GM18909 (cell line): ENCODE measurements around the gene CRY1.
"Not testable (repeated sequence)": the region's sequence is repeated elsewhere in the genome, so short reads cannot be mapped to it uniquely, and the experiment has no call there.

Experiments
- ATAC-seq: cut with Tn5 transposase; IDR thresholded peaks from one replicate; pipeline ENCODE4 v1.9.1; 2021; ENCODE audit warnings: mild to moderate bottlenecking; ENCODE audit not compliant: unreplicated experiment, poor library complexity

Gene CRY1

DNA sequence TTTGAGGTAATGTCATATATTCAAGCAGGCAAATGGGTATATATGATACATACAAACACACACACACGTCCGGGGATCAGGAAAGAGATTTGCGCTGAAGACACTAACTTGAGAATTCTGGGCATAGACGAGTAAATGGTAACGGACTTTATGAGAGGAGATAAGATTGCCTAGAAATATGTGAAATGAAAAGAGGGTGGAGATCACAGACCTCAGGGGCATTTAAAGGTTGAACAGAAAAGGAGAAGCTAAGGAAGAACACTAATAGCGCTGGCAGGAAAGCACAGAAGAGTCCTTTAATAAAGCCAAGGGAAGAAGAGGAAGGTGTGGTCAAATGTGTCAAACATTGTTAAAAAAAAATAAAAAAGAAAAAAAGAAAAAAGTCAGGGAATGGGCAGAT lies 13.1 kb downstream of the CRY1 start:
- ATAC-seq, result no peak

DNA sequence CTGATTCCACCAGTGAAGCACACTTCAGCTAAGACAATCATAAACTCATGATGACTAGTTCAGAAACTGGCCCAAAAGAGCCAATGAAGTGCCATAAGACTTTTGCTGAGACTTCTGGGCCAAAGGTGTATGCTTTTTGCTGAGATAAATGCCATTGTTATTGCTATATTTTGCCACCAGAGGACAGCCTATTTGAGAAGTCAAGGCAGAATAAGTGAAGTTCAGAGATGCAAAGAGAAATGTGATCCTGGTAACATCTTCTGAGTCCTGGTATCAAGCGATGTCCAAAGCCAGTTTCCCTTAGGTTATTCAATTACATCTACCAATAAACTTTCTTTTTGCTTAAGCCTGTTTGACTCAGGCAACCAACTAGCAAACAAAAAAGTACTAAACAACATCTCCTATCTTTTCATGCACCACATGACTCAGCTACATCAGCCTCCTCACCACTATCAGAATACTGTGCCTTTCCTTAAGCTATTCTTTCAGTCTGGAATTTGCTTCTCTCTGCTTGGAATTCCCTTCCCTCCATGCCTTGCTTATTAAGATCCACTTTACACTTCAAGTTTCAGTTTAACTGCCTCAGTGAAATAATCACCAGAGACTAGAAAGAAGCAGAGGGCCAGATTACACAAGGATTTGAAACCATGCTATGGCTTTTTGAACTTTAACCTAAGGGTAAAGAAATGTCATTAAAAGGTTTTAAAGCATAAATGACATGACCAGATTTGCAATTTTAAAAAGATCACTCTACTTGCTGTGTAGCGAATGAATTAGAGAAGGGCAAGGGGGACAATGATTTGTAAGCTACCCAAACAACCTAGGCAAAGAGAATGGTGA lies 14.0 kb downstream of the CRY1 start:
- no peak for ATAC-seq

DNA sequence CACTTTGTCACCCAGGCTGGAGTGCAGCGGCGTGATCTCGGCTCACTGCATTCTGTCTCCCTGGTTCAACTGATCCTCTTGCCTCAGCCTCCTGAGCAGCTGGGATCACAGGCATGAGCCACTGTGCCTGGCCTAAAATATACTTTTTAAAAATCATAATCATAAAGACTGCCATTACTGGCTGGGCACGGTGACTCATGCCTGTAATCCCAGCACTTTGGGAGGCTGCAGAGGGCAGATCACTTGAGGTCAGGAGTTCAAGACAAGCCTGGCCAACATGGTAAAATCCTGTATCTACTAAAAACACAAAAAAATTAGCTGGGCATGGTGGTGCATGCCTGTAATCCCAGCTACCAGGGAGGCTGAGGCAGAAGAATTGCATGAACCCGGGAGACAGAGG lies 20.1 kb downstream of the CRY1 start:
- ATAC-seq, result not testable (repeated sequence)

DNA sequence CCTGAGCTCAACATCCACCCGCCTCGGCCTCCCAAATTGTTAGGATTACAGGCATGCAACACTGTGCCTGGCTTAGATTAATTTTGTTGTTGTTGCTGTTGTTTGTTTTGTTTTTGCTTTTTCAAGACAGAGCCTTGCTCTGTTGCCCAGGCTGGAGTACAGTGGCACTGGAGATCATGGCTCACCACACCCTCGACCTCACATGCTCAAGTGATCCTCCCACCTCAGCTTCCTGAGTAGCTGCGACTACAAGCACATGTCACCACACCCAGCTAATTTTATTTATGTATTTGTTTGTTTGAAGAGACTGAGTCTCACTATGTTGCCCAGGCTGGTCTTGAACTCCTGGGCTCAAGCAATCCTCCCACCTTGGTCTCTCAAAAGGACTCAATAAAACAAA lies 26.7 kb downstream of the CRY1 start:
- ATAC-seq, result no peak

DNA sequence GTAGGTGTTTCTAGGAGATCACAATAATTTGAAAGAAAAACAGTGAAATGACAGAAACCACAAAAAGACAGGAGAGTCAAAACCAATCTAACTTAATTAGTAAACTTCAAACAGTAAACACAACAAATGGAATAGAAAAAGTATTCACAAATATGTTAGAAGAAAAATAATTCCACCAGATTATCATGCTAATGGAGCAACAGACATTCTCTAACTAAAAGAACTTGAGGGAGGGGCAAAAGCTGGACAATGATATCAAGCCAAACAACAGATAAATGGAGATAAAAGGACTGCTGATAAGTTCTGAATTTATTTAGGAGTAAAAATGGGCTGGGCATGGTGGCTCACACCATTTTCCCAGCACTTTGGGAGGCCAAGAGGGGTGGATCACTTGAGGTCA lies 28.7 kb downstream of the CRY1 start:
- no peak for ATAC-seq

DNA sequence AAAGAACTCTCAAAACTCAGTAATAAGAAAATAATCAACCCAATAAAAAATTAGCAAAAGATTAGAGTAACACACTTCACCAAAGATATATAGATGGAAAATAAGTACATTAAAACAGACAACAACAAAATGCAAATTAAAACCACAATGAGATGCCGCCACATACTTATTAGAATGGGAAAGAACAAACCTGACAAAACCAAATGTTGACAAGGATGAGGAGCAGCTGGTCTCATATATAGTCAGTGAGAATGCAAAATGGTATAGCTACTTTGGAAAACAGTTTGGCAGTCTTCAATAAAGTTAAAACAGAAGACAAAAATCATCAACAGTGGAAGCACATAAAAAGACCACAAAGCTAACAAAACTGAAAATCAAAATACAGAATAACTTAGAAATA lies 29.1 kb downstream of the CRY1 start:
- no peak for ATAC-seq

DNA sequence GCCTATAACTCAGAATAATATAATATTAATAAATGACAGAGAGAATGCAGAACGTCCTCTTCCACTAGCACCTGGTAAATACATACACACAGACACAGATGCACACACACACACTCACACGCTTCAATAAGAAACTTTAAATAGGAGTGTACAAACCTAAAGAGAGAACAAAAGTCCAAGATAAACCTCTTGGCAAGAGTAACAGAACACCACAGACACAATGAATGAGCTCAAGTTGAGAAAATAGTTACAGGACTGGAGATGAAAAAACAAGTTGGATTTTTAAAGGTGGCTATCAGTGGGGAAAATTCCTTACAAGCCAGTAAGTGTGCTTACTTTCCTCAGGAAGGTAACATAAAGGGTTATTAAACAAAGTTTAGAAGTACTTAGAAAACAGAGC lies 35.2 kb downstream of the CRY1 start:
- no peak for ATAC-seq

DNA sequence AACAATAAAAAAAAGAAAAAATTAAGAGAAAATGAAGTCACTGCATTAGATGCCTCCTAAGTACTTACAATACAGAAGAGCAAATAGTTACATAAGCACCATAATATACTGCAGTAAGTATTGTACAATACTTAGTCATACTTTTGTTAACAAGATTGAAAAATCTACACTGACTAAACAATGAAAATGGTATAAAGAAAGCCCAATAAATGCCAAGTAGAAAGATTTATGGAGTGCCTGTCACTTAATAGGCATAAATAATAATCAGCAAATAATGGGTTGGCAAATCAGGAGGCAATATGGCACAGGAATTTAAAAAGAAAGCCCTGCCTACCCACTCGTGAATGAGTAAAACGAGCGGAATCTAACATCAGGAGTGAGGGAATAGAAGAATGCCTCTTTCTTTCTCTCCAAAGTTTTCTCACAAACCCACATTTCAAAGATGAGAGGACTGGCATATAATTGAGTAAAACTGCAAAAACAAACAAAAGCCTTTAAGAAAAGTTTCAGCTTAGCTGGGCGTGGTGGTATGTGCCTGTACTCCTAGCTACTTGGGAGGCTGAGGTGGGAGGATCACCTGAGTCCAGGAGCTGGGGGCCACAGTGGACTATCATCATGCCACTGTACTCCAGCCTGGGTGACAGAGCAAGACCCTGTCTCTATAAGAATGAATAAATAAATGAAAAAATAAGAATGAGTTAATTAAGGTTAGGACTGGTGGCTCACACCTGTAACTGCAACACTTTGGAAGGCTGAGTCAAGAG lies 36.1 kb downstream of the CRY1 start:
- no peak for ATAC-seq

DNA sequence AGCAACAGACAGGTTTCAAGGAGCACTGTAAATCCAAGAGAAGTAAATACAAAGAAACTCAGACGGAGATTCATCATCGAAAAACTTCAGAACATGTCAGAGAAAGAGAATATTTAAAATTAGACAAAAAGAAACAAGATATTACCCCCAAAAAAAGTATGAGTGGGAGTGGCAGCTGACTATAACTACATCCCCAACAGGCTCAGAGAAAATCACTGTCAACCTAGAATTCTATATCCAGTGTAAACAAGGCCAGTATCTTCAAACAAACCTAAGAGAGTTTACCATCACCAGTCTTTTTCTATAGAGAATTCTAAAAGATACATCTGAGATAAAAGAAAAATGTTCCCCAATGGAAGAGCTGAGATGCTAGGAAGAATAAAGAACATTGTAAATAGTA lies 39.6 kb downstream of the CRY1 start:
- ATAC-seq, result no peak

DNA sequence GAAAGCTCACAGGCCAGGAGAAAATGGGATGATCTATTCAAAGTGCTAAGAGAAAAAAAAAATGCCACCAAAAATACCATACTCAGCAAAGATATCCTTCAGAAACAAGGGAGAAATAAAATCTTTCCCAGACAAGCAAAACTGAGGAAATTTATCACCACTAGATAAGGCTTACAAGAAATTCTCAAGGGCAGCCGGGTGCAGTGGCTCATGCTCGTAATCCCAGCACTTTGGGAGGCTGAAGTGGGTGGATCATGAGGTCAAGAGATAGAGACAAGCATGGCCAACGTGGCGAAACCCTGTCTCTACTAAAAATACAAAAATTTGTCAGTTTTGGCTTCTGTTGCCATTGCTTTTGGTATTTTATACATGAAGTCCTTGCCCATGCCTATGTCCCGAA lies 48.2 kb downstream of the CRY1 start:
- no peak for ATAC-seq

DNA sequence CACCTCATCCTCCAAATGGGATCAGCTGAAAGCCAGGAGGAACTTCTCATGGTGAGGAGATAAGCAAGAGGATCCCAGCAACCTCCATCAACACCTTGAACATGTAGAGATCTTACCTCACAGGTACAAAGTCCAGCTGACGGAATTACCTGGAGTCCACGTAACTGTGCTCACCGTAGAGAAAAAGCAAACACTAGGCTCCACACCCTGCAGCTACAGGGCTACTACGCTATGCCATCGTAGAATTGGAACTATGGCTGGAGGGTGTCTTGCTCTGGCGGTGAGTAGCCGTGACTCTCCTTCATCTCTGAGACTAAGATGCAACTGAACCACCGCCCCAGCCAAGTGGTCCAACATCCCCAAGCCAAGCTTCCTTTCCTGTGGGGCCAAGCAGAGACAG lies 50.5 kb downstream of the CRY1 start:
- ATAC-seq, result no peak

DNA sequence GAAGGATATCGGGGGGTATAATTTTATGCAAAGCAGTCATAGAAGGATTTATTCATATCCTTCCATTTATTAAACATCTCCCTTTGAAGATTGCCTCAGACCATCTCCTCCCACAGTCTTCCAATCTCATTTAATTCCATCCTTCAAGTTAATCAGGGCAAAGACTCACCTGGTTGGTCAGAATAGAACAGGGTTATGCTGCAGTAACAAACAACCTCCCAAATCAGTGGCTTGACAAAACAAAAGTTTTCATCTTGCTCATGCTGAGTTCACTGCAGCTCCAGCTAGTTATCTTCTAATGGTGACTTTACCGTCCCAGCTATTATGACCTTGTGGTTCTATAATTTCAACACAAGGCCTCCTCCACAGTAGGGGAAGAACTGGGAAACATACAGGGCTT lies 57.6 kb downstream of the CRY1 start:
- no peak for ATAC-seq

DNA sequence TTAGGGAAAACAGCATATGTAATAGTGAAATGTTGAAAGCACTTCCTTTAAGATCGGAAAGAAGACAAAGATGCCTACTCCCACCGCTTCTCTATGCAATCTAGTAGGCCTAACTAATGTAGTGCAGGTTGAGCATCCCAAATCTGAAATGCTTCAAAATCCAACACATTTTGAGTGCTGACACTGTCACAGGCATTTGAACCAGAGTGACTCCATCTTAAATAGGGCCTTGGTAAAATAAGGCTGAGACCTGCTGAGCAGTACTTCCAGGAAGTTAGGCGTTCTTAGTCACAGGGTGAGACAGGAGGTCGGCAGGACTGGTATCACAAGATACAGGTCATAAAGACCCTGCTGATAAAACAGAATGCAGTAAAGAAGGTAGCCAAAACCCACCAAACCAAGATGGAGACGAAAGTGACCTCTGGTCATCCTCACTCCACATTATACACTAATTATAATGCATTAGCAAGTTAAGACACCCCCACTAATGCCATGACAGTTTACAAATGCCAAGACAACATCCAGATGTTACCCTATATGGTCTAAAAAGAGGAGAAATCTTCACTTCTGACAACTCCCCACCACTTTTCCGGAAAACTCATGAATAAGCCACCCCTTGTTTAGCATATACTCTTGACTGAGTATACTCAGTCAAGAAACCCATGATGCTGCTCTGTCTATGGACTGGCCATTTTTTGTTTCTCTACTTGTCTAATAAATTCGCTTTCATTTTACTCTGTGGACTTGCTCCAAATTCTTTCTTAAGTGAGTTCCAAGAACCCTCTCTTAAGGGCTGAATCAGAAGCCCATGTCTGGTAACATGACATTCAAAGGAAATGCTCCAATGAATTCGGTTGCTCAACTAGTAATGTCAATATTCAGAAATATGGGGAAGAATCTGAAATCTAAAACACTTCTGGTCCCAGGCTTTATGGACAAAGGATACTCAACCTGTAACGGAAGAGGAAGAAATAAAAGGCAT lies 59.3 kb downstream of the CRY1 start:
- ATAC-seq, result no peak

DNA sequence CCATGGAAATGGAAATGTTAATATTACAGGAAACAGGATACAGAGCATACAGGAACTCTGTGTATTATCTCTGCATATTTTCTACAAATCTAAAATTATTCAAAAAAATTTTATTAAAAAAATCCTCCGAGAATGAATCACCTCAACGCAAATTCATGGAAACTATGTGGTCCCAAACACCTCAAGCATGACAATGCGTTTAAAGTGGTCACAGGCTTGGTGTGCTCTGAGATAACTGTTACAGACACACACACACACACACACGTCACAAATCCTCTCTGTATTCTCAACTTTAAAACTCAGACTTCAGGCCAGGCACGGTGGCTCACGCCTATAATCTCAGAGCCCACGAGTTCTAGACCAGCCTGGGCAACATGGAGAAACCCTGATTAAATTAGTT lies 61.1 kb downstream of the CRY1 start:
- ATAC-seq, result no peak

DNA sequence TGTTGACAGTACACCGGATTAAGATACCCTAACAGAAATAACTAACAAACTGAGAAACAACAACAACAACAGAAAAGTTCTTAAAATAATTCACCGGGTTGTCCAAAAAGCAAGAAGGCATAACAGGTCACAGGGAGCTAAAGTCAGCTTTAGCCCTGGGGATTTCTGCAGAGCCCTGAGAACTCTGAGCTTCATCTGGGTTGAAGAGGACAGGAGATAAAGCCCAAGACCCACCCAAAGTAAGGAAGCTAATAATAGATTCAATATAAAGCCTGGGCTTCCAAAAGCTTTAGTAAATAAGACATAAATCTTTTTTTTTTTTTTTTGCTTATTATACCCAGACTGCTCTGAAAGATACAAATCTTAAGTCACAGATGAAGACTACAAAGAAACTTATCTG lies 62.3 kb downstream of the CRY1 start:
- no peak for ATAC-seq

DNA sequence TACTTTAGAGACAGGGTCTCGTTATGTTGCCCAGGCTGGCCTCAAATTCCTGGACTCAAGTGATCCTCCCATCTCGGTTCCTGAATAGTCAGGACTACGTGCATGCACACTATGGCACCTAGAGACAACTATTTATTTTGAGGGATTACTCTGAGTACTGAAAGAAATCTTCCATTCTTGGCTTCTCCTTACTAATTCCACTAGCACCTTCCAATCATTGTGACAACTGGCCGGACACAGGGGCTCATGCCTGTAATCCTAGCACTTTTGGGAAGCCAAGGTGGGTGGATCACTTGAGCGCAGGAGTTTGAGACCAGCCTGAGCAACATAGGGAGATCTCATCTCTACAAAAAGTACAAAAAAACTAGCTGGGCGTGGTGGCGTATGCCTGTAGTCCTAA lies 64.3 kb downstream of the CRY1 start:
- no peak for ATAC-seq

DNA sequence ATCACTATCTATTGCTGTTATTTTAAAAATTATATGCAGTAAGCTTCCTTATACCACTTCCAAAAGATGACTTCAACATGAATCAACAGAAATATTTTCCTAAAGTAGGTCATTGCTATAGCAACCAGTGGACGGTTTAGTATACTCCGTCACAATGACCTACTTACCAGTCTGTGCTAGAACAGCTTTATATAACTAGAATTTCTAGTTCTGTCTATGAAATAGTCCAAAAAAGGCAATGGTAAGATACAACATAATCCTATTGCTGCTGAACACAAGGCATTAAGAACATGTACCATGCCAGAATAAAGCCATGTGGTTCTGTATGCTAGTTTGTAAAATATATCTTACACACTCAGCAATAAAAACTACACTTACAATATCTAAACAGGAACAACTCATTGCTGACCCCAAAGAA lies 65.7 kb downstream of the CRY1 start:
- no peak for ATAC-seq

DNA sequence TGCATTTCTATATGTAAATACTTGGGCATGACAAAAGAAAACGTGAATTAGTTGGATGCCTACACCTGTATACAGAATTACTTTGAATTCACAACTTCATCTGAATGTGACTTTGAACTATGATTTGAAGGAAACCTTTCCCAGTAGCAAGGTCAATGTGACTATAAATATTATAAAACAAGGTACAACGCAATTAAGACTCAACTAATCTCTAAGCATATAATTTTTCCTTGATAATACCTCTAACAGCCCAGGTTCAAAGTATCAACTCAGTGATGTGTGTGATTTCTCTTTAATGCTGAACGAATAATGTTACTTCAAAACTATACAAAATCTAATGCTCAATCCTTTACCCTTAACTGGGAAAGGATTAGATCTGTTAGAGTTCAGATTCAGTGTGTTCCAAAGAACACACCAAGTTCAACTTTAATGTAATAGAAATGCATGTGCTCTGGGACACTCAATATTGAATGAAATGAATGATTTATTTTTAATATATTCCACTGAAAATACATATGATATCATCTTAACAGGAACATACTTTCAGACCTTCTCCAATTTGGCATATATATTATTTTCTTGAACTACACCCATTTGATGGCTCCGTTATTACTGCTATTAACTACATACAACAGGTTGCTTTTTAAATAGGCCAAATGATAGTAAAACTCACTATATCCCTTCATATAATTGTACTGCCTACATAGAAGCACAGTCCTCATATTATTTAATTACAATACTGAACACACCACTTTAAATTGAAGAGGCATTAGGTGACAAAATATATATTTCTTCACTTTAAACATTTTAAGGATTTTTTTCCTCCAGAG lies 66.3 kb downstream of the CRY1 start:
- no peak for ATAC-seq

DNA sequence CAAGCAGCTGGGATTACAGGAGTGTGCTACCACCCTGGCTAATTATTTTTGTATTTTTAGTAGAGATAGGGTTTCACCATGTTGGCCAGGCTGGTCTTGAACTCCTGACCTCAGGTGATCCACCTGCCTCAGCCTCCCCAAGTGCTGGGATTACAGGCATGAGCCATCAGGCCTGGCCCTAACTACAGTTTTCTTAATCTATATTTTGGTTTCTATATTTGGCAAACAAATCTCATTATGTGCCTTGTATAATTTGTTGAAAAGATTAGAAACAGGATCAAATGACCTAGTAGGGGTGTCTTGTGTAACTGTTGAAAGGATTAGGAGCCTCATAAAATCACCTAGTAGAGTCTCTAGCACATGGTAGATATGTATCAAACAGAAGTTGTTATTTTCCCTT lies 67.0 kb downstream of the CRY1 start:
- not testable (repeated sequence) for ATAC-seq

DNA sequence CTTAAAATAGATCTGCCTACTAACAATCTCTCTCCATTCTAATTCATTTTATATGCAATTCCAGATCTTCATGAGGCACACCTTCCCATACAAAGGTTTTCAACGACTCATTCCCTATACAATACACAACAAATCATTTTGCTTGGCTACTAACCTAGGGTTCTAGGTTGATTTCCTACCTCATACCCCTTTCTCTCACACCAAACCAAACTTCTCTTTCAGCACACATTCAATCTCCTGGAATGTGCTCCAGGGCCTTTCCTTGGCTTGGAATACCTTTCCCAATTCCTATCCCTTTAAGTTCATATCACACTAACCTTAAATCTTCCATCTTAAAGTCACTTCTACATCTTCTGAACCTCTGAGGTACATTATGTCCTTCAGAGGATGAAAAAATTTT lies 67.7 kb downstream of the CRY1 start:
- no peak for ATAC-seq
